HG02938 (cell line): ENCODE results near the gene KLF6.

Experiments used
- ATAC-seq: cut with Tn5 transposase; IDR thresholded peaks from one replicate; pipeline ENCODE4 v1.9.1; 2021; ENCODE audit warnings: mild to moderate bottlenecking, moderate library complexity; ENCODE audit not compliant: unreplicated experiment

KLF6 gene

DNA sequence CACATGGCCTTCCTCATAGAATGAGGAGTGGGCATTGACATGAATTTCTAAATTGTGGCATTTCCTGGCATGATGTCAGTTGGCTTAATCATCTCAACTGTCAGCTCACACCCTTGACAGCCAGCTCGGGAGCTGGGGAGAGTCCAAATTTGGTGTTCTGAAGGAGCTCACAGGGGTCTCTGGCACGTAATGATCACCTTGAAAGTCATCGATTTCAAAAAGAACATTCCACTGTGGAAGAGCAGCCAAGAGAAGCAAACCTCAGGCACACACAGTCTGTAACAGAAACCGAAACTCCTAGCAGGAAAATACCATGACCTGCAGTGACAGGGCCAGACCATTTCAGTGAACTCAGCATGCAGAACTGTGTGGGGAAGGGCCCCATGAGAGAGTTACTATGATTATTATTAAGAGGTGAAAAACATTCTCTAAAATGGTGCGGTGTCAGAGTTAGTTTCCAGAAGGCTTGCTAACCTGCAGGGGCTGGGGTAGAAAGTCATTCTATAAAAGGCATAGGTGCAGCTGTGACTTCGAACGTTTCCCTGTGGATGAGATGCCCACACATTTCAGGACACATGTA is 26.4 kb upstream of the KLF6 start:
- peak; percentile 71 for ATAC-seq

GRCh38 chr10:3808689-3809199 is 23.7 kb upstream of the KLF6 start:
- ATAC-seq: no peak

DNA sequence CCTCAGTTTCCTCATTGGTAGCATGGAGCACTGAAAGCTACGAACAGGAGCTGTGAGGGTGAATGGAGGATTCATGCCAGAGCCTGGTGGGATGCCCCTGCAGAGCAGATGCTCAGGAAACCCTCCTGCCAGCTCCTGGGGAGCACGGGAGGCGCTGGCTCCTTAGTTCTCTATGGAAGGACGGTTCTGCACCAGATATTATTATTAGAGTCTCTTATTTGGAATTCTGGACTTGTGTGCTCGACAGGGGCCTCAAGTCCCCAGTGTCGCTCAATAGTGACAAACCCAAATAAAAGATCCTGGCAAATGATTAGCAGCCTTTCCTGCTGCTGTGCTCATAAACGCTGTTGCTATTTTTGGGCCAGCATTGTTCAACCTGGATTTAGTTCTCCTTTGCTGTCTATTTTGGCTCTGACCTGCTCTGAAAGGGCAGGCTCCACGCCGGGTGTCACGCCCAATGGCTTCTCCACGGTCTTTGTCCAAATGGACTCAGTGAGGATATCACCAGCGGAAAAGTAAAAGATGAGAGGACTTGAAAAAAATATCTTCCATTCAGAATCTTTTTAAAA is 23.0 kb upstream of the KLF6 start:
- no peak for ATAC-seq

DNA sequence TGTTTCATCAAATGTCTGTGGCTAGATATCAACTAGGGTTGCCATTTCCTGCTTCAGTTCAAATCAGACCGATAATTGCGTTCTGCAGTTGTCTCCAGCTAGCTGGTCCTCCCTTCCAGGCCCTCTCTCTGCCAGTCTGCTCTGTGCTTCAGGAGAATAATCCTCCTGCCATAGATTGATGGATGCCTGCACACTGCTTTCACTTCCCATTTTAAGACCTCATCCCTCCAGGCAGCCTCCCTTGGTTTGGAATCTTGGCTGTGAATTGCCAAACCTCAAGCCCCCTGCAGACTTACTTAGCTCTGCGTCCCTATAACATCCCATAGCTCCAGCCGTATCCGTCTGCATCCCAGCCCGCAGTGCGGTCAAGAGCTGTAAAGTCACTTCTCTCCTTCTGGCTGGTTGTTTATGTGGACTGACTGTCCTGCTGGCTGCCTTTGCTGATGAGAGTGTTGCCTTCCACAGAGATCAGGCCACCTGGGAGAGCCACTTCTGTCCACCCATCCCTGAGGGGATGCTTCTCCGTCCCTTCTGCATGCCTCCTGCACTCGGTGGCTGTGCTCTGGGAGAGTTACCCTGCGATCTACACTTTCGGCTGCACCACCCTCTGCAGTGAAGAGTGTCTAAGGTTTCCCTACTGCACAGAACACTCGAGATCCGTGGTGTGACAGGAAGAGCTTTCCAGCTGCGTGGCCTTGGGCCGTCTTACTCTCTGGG is 22.4 kb upstream of the KLF6 start:
- no peak for ATAC-seq

- ATAC-seq: no peak
Measured at GRCh38 chr10:3806603-3807002, 21.6 kb upstream of the KLF6 start.

DNA sequence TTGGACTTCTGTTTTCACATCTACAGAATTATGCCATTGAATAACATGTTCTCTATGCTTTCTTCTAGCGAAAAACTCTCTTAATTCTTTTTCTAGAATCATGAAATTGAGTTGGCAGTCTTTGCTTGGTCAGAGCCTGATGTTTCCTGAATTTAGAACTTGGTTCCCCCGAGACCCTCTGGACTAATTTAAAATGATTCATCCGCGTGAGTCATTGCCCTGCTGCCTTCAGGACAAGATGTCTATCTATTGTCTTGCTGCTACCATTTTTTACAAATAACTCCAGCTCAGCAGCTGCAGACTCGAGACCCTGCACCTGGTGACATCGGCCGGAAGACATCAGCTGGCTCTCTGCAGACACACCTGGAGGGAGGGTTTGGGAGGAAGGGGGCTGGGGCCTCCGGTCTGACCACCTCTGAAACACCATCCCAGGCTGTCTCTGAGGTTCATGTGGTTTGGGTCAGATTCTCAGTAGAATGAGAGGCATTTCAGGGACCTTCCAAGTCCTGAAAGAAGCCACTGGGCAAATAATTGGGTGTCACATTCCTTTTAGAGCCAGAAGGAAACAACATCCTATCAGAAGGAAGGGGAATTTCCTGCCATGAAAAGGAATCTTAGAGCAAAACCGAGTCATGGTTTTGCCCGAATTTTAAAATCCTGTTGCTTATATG is 20.9 kb upstream of the KLF6 start:
- ATAC-seq: peak; percentile 31

DNA sequence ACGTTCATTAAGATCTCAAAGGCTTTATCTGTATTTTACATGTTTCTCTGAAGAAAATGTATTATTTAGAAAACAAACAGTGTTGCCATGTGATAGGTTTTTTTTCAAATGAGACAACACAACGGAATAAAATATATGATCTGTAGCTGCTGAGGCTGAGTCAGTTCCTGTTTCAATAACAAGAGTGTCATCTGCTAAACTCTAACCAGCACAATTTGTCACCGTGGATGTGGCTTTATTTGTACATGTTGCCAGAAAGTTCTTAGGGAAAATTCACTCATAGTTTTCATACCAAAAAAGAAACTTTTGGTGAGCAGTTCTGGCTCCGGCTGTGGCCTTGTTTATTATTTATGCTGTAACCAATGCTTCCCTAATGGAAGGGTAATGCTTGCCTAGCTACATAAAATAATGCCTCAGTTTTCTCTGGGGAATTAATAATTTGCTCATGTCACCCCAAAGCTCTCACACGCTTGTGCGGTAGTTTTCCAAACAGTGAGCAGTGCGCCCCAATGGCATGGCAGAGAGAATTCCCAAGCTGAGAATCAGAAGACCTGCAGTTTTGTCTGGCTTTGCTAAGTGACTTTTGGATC is 20.3 kb upstream of the KLF6 start:
- ATAC-seq: peak; percentile 51

DNA sequence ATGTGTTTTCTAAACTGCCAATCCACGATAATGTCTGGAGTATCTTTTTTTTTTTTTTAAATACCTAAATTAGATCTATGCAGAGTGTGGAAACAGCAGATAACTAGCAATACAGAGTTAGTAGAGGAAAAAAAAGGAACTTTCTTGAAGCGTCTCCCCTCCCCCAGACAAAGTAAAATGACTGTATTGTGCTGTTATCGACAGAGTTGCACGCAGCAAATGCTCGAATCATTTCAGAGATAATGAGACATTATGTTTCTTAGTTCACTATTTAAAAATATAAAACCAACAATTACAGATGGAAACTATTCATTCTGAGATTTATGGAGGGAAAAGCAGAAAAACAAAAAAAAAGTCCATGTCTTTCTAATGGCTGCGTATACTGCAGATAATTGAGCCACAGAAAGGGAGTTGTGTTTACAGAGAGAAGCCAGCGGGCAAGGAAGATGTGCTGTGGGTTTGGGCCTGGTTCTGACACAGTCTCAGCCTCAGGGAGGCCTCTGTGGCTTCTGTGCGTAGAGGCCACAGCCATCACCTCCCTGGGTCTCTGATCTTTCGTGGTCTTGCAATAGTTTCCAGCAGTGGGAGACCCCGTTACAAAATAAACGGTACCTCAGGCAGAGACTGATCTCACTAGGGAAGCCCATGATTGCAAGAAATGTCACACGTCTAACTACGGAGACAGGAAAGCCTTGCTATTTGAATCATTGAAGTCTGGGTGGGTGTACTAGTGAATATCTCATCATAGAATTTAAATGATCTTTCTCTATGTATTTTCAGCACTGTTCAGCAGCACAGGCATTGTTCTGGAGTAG is 19.1 kb upstream of the KLF6 start:
- ATAC-seq: no peak

- ATAC-seq: no peak
Measured at GRCh38 chr10:3803295-3803926, 18.4 kb upstream of the KLF6 start.

DNA sequence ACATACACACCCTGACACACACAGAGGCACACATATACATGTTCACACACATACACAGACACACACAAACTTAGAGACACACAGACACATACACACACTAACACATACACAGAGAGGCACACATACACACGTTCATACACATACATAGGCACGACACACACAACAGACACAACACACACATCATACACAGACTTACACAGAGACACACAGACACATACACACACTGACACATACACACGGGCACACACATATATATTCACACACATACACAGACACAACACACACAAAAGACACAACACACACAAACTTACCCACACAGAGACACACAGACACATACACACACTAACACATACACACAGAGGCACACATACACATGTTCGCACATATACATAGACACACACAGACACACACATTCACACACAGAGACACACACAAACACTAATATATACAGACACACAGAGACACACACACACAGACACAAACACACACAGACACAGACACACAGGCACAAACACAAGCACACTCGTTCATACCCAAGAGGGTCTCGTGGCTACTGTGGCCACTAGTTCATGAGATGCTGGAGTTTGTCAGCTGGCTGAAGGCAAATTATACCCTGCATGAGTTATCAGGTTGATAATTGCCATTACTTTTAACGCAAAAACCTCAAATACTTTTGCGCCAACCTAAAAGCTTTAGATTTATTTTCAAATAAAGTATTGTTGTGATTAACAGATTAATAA is 17.7 kb upstream of the KLF6 start:
- ATAC-seq: no peak

DNA sequence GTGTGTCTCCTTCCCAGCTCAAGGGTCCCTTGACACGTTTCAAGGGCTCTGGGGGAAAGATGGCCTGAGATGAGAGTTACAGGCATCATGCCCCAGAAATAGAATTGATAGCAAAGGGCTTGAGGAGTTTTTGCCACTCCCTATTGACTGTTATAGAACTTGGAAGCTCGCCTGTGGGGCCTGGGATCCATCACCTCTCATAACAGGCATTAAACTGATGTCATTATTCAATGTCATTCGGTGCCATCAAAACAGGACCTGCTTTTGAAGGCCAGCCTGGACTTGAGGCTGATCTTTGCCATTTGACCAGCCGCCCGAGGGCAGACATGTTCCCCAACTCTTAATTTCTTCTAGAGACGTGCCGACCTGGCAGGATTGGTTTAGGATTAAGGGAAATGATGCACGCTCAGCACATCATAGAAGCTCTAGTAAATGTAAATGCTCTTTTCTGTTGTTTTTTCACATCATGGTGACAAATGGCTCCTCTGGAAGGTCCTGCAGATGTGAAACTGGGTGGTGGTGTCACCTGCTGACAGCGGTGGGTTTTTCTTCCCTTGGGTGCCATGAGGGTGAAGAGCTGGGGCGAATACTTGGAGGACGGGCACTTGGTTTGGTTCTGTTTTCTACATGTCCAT is 16.7 kb upstream of the KLF6 start:
- no peak for ATAC-seq

DNA sequence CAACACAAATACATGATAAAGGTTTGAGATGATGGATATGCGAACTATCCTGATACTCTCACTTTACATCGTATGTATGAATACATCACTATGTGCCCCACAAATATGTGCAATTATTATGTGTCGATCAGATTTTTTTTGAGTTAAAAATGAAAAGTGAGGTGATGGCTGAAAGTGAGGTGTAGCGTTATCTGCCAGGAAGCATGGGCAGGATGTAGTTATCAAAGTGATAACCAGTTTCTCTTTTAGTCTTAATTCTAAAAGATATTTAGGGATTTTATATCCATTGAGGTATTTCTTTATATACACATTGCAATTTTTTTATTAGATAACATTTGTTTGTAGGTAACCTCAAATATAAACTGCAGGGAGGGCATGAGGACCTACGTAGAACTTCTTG is 15.6 kb upstream of the KLF6 start:
- ATAC-seq: no peak

GRCh38 chr10:3797750-3798149 is 12.7 kb upstream of the KLF6 start:
- ATAC-seq: no peak

GRCh38 chr10:3793553-3793952 is 8.5 kb upstream of the KLF6 start:
- no peak for ATAC-seq

DNA sequence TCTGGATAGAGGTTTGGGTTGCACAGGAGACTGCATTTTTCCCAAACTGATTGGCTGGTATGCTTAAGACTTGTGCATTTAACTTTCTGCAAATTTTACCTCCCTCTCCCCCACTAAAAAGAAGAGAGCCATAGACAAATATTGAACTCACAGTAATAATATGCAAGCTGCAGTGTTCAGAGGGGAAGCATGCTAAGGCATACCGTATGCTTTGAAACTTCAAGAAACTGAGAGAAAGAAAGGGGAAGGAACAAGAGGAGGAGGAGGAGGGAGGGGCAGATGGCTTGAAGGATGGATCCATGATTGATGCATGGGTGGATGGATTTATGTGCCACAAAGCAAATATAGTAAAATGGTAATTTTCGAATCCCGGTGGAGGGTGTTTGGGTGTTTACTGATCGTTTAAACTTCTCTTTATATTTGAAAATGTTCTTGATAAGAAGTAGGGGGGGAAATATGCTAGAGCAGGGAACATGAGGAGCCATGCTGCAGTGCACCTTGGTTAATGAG is 7.8 kb upstream of the KLF6 start:
- ATAC-seq: no peak

DNA sequence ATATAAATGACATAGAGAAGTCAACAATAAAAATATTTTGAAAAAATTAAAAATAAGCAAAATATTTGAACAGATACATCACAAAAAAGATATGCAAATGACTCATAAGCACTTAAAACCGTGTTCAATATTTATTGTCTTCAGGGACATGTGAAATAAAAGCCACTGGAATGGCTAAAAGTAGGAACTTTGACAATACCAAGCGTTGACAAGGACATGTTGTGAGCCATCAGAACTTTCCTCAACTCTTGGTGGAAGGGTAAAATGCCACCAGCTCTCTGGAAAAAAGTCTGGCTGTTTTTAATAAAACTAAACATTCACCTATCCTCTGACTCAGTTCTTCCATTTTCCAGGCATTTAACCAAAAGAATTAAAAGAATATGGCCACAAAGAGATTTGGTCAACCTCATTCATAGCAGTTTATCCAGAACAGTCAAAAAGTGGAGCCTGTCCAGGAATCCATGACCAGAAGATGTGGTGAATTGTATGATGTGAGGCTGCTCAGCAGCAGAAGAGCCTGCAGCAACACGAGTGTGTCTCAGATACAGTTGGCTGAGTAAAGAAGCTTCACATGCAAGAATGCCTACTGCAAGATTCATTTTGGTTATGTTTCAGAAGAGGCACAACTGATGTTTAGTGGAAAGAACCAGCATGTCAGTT is 7.1 kb upstream of the KLF6 start:
- no peak for ATAC-seq

DNA sequence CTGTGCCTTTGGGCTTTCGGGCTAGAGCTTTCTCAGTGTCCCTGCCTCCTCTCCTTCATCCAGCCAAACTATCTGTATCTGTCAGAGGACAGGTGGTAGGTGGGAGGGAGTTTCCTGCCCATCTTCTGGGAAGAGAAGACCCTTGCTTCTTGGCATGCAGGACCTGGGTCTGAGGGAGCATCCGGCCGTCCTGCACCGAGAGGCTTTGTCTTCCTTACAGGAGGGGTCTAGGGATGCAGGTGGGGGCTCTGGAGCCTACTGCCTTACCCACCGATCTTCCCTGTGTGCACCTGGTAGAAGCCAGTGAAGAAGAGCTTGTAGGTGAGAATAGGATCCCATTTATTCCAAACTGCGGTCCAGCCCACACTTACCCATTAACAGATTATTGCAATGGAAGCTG is 5.8 kb upstream of the KLF6 start:
- no peak for ATAC-seq

GRCh38 chr10:3790272-3790671 is 5.3 kb upstream of the KLF6 start:
- ATAC-seq: no peak
